Endothelial cell of umbilical vein (primary cell): ENCODE data around the gene GNAZ. TPM values are rescaled to one million over a fixed set of nuclear protein-coding genes. Genes with fewer than 3 reads are reported as not detected.

Source experiments
- BruUV-seq: library from RNA; stranded (reverse); fragments of 400-500 nt; replicated peaks from 2 replicates; lab custom pipeline; 2021; lab: Mats Ljungman, UMichigan
- CTCF ChIA-PET: fragments of 300-600, 350-600 bp; sonication (Branson Sonifier 250); formaldehyde crosslinking; loops from one replicate; lab custom pipeline; 2021; ENCODE audit warnings: antibody characterized with exemption, inconsistent platforms; lab: Charles Lee
- POLR2A ChIA-PET: fragments of 300-600, 350-600 bp; sonication (Branson Sonifier 250); formaldehyde crosslinking; loops from one replicate; lab custom pipeline; 2021; ENCODE audit warnings: antibody characterized with exemption, inconsistent platforms; lab: Charles Lee
- DNase-seq: peaks from one replicate; pipeline ENCODE4 v3.0.0-alpha.2; 2011; ENCODE audit warnings: low read depth, low spot score
- FAIRE-seq: peaks from 2 replicates; lab custom pipeline; 2011; peaks lifted over from hg19 to GRCh38; lab: Jason Lieb, UNC
- H2AFZ ChIP-seq: 2 replicates; pipeline ENCODE4 v1.6.0; 2012; ENCODE audit warnings: low read depth, low read length, control low read depth, inconsistent platforms
- H3K27ac ChIP-seq: 2 replicates; pipeline ENCODE4 v1.5.1; 2011; ENCODE audit warnings: low read depth, mild to moderate bottlenecking, control low read depth, low read length, moderate library complexity; ENCODE audit not compliant: insufficient read depth
- H3K27me3 ChIP-seq, 2 experiments: 2 replicates each; pipeline versions ENCODE4 v1.6.0 to v1.6.1; 2011; ENCODE audit warnings: low read length in 2 of 2, mixed read lengths in 1 of 2; ENCODE audit not compliant: control insufficient read depth in 2 of 2, insufficient read depth in 2 of 2
- H3K36me3 ChIP-seq, 2 experiments: 2 replicates in 1 of 2; 3 replicates in 1 of 2; pipeline ENCODE4 v1.5.1; 2011; ENCODE audit warnings: low read length in 2 of 2, mild to moderate bottlenecking in 1 of 2, moderate library complexity in 1 of 2; ENCODE audit not compliant: control insufficient read depth in 2 of 2, insufficient read depth in 2 of 2; ENCODE audit errors: extremely low read depth in 1 of 2
- H3K4me1 ChIP-seq: 3 replicates; pipeline ENCODE4 v1.5.1; 2011; ENCODE audit warnings: mild to moderate bottlenecking, low read length; ENCODE audit not compliant: control insufficient read depth, insufficient read depth; ENCODE audit errors: extremely low read depth
- H3K4me2 ChIP-seq: 2 replicates; pipeline ENCODE4 v1.6.1; 2011; ENCODE audit warnings: low read length, control low read depth, mixed read lengths; ENCODE audit not compliant: insufficient read depth
- H3K4me3 ChIP-seq, 3 experiments: fragments of 200-600 bp in 1 of 3; sonication (generic), shearing (Covaris generic) in 1 of 3; replicated peaks in 1 of 3; 2 replicates each; pipeline ENCODE4 v1.5.1; 2011 to 2016; ENCODE audit warnings: control low read depth in 3 of 3, low read length in 3 of 3, mild to moderate bottlenecking in 2 of 3, inconsistent platforms in 1 of 3, low read depth in 1 of 3, moderate library complexity in 1 of 3; ENCODE audit not compliant: insufficient read depth in 1 of 3
- H3K79me2 ChIP-seq: 2 replicates; pipeline ENCODE4 v1.6.0; 2012; ENCODE audit warnings: low read length, inconsistent platforms; ENCODE audit not compliant: control insufficient read depth, insufficient read depth
- H3K9ac ChIP-seq: replicated peaks from 2 replicates; pipeline ENCODE3; 2011; ENCODE audit warnings: low read length, control low read depth; ENCODE audit not compliant: insufficient read depth; ENCODE audit errors: extremely low read depth
- H3K9me1 ChIP-seq: replicated peaks from 3 replicates; pipeline ENCODE4 v1.6.0; 2011; ENCODE audit warnings: mild to moderate bottlenecking, low read length; ENCODE audit not compliant: control insufficient read depth, insufficient read depth; ENCODE audit errors: extremely low read depth
- H3K9me3 ChIP-seq: replicated peaks from 2 replicates; pipeline ENCODE4 v1.5.1; 2012; ENCODE audit warnings: low read length, inconsistent platforms; ENCODE audit not compliant: control insufficient read depth, insufficient read depth
- H4K20me1 ChIP-seq: replicated peaks from 2 replicates; pipeline ENCODE3; 2011; ENCODE audit warnings: mild to moderate bottlenecking, low read length; ENCODE audit not compliant: control insufficient read depth, insufficient read depth; ENCODE audit errors: extremely low read depth
- EZH2 ChIP-seq: IDR thresholded peaks from 2 replicates; pipeline ENCODE4 v1.6.1; 2012; ENCODE audit warnings: borderline replicate concordance, low read depth, mild to moderate bottlenecking, moderate library complexity, low read length, inconsistent platforms; ENCODE audit not compliant: severe bottlenecking
- FOS ChIP-seq: IDR thresholded peaks from 2 replicates; pipeline ENCODE4 v1.6.1; 2011; ENCODE audit warnings: mild to moderate bottlenecking, low read length, moderate library complexity, borderline replicate concordance; ENCODE audit not compliant: insufficient read depth
- GATA2 ChIP-seq: IDR thresholded peaks from 2 replicates; pipeline ENCODE4 v1.7.0; 2011; ENCODE audit warnings: low read depth, mild to moderate bottlenecking, moderate library complexity, mixed read lengths, low read length; ENCODE audit not compliant: insufficient read length, insufficient read depth
- JUN ChIP-seq: IDR thresholded peaks from 2 replicates; pipeline ENCODE4 v1.6.1; 2011; ENCODE audit warnings: borderline replicate concordance, low read depth; ENCODE audit not compliant: insufficient read length, insufficient read depth
- MYC ChIP-seq: IDR thresholded peaks from one replicate; pipeline ENCODE4 v1.6.1; 2011; ENCODE audit warnings: mild to moderate bottlenecking, low read depth, low read length
- POLR2A ChIP-seq: IDR thresholded peaks from 2 replicates; pipeline ENCODE4 v1.6.1; 2012; ENCODE audit warnings: low read depth, mild to moderate bottlenecking, control low read depth, low read length
- POLR2AphosphoS5 ChIP-seq: IDR thresholded peaks from 2 replicates; pipeline ENCODE4 v1.6.1; 2012; ENCODE audit warnings: low read depth, mild to moderate bottlenecking, control low read depth, low read length, moderate library complexity; ENCODE audit not compliant: insufficient read depth
- dilution Hi-C: fragments of 300-500 bp; cut with MboI; formaldehyde crosslinking; loops from one replicate; pipeline ENCODE4 v1.15.0; 2019; ENCODE audit warnings: low sequenced_read_pairs; ENCODE audit not compliant: extremely low pct_ligation_motif_present
- intact Hi-C: fragments of 100-400 bp; cut with micrococcal nuclease; formaldehyde crosslinking; loops from one replicate; pipeline ENCODE4 v1.10.0; 2022
- polyA plus RNA-seq, 4 experiments: library from polyadenylated mRNA; depleted of rRNA in 3 of 4; stranded (reverse) in 3 of 4; unstranded in 1 of 4; fragments of >200 nt; gene quantifications; 2 replicates each; pipeline versions ENCODE4 v1.2.1 to v1.2.3, GENCODE V29; 2011 to 2012; ENCODE audit warnings: missing spikeins in 1 of 4
- total RNA-seq: library from RNA; stranded (reverse); gene quantifications from 2 replicates; pipeline ENCODE4 v1.2.3, GENCODE V29; 2021
- TF ChIP-seq, protein P1 (sequence below): IDR thresholded peaks from 2 replicates; pipeline ENCODE4 v1.6.1; 2011; ENCODE audit not compliant: insufficient read depth, insufficient read length
- TF ChIP-seq, protein P2 (sequence below), 2 donors: IDR thresholded peaks; 1 replicate in 1 of 2; 2 replicates in 1 of 2; pipeline ENCODE4 v1.5.1; 2011; ENCODE audit warnings: low read length in 2 of 2, mild to moderate bottlenecking in 2 of 2, moderate library complexity in 2 of 2, control low read depth in 1 of 2, inconsistent platforms in 1 of 2, low read depth in 1 of 2; ENCODE audit not compliant: insufficient read depth in 1 of 2; ENCODE audit errors: extremely low read depth in 1 of 2

The GNAZ gene
- total and polyA plus RNA-seq, 2 donors (not counting 3 experiments of a cell fraction or from before 2014, with no cell fraction given): 0.44 to 0.86 TPM

- H3K27me3 ChIP-seq: no peaks in the 10 kb centered on the region
- FAIRE-seq (no peak), DNase-seq (no peak)
- H3K36me3 ChIP-seq: no peaks in the 10 kb centered on the region
- no peaks in the 10 kb centered on the region for H3K79me2 ChIP-seq
- no peaks in the 10 kb centered on the region for H3K9me3 ChIP-seq
- H3K27ac ChIP-seq: no peak overlapping the region
- no peak overlapping the region for H3K9ac ChIP-seq
- dilution Hi-C loops: no loop called here
- CTCF ChIA-PET: interaction anchor here (1.0 to 2.5 kb wide), 3 partner anchors 10 to 269 kb away, joined by 3 to 7 read pairs (median 3); no protein-coding TSS in a partner anchor
- POLR2A ChIA-PET: no interaction called here
- H3K9me1 ChIP-seq: no peaks in the 10 kb centered on the region
- BruUV-seq: no TSS peak
- intact Hi-C loops: no loop called here
- no peak overlapping the region for H2AFZ ChIP-seq
- no peak overlapping the region for H3K4me3 ChIP-seq
- H4K20me1 ChIP-seq: no peaks in the 10 kb centered on the region
- no peak overlapping the region for H3K4me2 ChIP-seq
- H3K4me1 ChIP-seq: no peaks in the 10 kb centered on the region
- TF ChIP-seq JUN: no peak
- no peak for TF ChIP-seq FOS
- TF ChIP-seq, protein P1, sequence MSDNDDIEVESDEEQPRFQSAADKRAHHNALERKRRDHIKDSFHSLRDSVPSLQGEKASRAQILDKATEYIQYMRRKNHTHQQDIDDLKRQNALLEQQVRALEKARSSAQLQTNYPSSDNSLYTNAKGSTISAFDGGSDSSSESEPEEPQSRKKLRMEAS: no peak
- TF ChIP-seq EZH2: no peak
- no peak for TF ChIP-seq MYC
- TF ChIP-seq POLR2AphosphoS5: no peak
- TF ChIP-seq POLR2A: no peak
- TF ChIP-seq, protein P2, sequence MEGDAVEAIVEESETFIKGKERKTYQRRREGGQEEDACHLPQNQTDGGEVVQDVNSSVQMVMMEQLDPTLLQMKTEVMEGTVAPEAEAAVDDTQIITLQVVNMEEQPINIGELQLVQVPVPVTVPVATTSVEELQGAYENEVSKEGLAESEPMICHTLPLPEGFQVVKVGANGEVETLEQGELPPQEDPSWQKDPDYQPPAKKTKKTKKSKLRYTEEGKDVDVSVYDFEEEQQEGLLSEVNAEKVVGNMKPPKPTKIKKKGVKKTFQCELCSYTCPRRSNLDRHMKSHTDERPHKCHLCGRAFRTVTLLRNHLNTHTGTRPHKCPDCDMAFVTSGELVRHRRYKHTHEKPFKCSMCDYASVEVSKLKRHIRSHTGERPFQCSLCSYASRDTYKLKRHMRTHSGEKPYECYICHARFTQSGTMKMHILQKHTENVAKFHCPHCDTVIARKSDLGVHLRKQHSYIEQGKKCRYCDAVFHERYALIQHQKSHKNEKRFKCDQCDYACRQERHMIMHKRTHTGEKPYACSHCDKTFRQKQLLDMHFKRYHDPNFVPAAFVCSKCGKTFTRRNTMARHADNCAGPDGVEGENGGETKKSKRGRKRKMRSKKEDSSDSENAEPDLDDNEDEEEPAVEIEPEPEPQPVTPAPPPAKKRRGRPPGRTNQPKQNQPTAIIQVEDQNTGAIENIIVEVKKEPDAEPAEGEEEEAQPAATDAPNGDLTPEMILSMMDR (IDR thresholded peaks at IDR 0.05; ENCODE audit: extremely low read depth in 1 of 2, insufficient read depth in 1 of 2, low read depth in 1 of 2, low read length in 2 of 2): no peak
- no peak for TF ChIP-seq GATA2
Measured at GRCh38 chr22:23117275-23117674, 47.0 kb downstream of the GNAZ start.
